PFSK-1 (cell line): ENCODE results near the gene RABGAP1L.

Experiments
- FOXP2 ChIP-seq: optimal IDR thresholded peaks from 2 replicates; pipeline ENCODE3; 2011; ENCODE audit warnings: borderline replicate concordance, control low read depth, inconsistent platforms; ENCODE audit not compliant: insufficient read depth; ENCODE audit errors: extremely low read length, extremely low read depth
- POLR2AphosphoS5 ChIP-seq: IDR thresholded peaks from 2 replicates; pipeline ENCODE4 v1.6.1; 2012; ENCODE audit warnings: low read depth, mild to moderate bottlenecking, control low read depth, low read length, moderate library complexity
- REST ChIP-seq, 2 experiments: IDR thresholded peaks; 2 replicates each; pipeline versions ENCODE4 v1.6.1 to v1.8.0; 2011 to 2012; ENCODE audit warnings: low read depth in 2 of 2, low read length in 2 of 2, control low read depth in 1 of 2, inconsistent platforms in 1 of 2, mild to moderate bottlenecking in 1 of 2, moderate library complexity in 1 of 2; ENCODE audit not compliant: insufficient read depth in 1 of 2
- SIN3A ChIP-seq: IDR thresholded peaks from 2 replicates; pipeline ENCODE4 v1.6.1; 2012; ENCODE audit warnings: mild to moderate bottlenecking, low read length, moderate library complexity, borderline replicate concordance; ENCODE audit not compliant: insufficient read depth
- TAF1 ChIP-seq: IDR thresholded peaks from 2 replicates; pipeline ENCODE4 v1.6.1; 2012; ENCODE audit warnings: low read length, control low read depth, borderline replicate concordance; ENCODE audit not compliant: insufficient read depth

The RABGAP1L gene

GRCh38 chr1:174447866-174448530, 288.7 kb downstream of the RABGAP1L start, which contains the start of gene GPR52:
Gene GPR52, plus strand, starts transcription at chr1:174447964. Its CDS starts 148 bp downstream, at chr1:174448112.
- TF ChIP-seq FOXP2 (no peak), SIN3A (no peak), TAF1 (no peak), REST (IDR thresholded peaks at IDR 0.05; ENCODE audit: insufficient read depth in 1 of 2, low read depth in 2 of 2, low read length in 2 of 2) (no peak), POLR2AphosphoS5 (no peak)

GRCh38 chr1:174448531-174448883, 289.2 kb downstream of the RABGAP1L start:
- TF ChIP-seq FOXP2 (no peak), TAF1 (no peak), REST (IDR thresholded peaks at IDR 0.05; ENCODE audit: insufficient read depth in 1 of 2, low read depth in 2 of 2, low read length in 2 of 2) (no peak), SIN3A (no peak), POLR2AphosphoS5 (no peak)

- no peak for TF ChIP-seq SIN3A
- TF ChIP-seq POLR2AphosphoS5 = no peak
- no peak for TF ChIP-seq REST (IDR thresholded peaks at IDR 0.05; ENCODE audit: insufficient read depth in 1 of 2, low read depth in 2 of 2, low read length in 2 of 2)
- no peak for TF ChIP-seq TAF1
- no peak for TF ChIP-seq FOXP2
These were observed 289.7 kb downstream of the RABGAP1L start for GRCh38 chr1:174448974-174449373.

GRCh38 chr1:174451408-174451807, 292.1 kb downstream of the RABGAP1L start:
- no peak for TF ChIP-seq TAF1
- no peak for TF ChIP-seq SIN3A
- no peak for TF ChIP-seq POLR2AphosphoS5
- no peak for TF ChIP-seq REST (IDR thresholded peaks at IDR 0.05; ENCODE audit: insufficient read depth in 1 of 2, low read depth in 2 of 2, low read length in 2 of 2)
- TF ChIP-seq FOXP2 = no peak
